ENCODE results near the gene LTBP1.

- TF ChIP-seq HNRNPUL1 (IDR thresholded peaks at IDR 0.05; ENCODE audit: low read depth, low read length) (no peak), CTCF (CRISPR knock-in tag; IDR thresholded peaks at IDR 0.05) (no peak)
- TF ChIP-seq, protein P1, sequence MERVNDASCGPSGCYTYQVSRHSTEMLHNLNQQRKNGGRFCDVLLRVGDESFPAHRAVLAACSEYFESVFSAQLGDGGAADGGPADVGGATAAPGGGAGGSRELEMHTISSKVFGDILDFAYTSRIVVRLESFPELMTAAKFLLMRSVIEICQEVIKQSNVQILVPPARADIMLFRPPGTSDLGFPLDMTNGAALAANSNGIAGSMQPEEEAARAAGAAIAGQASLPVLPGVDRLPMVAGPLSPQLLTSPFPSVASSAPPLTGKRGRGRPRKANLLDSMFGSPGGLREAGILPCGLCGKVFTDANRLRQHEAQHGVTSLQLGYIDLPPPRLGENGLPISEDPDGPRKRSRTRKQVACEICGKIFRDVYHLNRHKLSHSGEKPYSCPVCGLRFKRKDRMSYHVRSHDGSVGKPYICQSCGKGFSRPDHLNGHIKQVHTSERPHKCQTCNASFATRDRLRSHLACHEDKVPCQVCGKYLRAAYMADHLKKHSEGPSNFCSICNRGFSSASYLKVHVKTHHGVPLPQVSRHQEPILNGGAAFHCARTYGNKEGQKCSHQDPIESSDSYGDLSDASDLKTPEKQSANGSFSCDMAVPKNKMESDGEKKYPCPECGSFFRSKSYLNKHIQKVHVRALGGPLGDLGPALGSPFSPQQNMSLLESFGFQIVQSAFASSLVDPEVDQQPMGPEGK (CRISPR knock-in tag; IDR thresholded peaks at IDR 0.05) = no peak
Observed at GRCh38 chr2:32900246-32900973, 46.3 kb upstream of the LTBP1 start.

Measured in HepG2 (cell line).